Endothelial cell of umbilical vein (primary cell): ENCODE measurements around the gene SLC5A10.

Source experiments
- MAX ChIP-seq: IDR thresholded peaks from 2 replicates; pipeline ENCODE4 v1.6.1; 2011; ENCODE audit not compliant: insufficient read depth, insufficient read length
- TF ChIP-seq, protein P1 (sequence below), 2 donors: IDR thresholded peaks; 1 replicate in 1 of 2; 2 replicates in 1 of 2; pipeline ENCODE4 v1.5.1; 2011; ENCODE audit warnings: low read length in 2 of 2, mild to moderate bottlenecking in 2 of 2, moderate library complexity in 2 of 2, control low read depth in 1 of 2, inconsistent platforms in 1 of 2, low read depth in 1 of 2; ENCODE audit not compliant: insufficient read depth in 1 of 2; ENCODE audit errors: extremely low read depth in 1 of 2

DNA sequence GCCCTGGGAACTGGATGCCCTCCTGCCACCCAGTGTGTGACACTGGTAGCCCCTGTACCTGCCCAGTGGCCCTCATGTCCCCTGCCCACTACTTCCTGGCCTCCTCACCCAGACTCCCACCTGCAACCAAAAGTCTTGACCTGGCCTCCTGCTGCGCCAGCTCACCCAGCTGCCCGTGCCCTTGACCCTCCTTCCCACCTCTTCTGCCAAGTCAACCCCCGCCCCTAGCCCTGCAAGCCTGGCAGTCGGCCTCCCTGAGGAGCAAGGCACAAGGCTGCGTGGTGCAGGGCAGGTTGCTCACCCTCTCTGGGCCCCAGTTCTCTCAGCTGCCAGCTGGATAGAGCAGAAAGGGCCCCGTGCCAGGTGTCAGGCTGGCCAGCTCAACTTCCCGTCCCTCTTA is 64.9 kb downstream of the SLC5A10 start:
- TF ChIP-seq, protein P1, sequence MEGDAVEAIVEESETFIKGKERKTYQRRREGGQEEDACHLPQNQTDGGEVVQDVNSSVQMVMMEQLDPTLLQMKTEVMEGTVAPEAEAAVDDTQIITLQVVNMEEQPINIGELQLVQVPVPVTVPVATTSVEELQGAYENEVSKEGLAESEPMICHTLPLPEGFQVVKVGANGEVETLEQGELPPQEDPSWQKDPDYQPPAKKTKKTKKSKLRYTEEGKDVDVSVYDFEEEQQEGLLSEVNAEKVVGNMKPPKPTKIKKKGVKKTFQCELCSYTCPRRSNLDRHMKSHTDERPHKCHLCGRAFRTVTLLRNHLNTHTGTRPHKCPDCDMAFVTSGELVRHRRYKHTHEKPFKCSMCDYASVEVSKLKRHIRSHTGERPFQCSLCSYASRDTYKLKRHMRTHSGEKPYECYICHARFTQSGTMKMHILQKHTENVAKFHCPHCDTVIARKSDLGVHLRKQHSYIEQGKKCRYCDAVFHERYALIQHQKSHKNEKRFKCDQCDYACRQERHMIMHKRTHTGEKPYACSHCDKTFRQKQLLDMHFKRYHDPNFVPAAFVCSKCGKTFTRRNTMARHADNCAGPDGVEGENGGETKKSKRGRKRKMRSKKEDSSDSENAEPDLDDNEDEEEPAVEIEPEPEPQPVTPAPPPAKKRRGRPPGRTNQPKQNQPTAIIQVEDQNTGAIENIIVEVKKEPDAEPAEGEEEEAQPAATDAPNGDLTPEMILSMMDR (IDR thresholded peaks at IDR 0.05; ENCODE audit: extremely low read depth in 1 of 2, insufficient read depth in 1 of 2, low read depth in 1 of 2, low read length in 2 of 2) = no peak
- TF ChIP-seq MAX = no peak
